ENCODE data around the gene GAA. TPM values are rescaled to one million over a fixed set of nuclear protein-coding genes. Genes with fewer than 3 reads are reported as not detected.
"Not testable (repeated sequence)": the region's sequence is repeated elsewhere in the genome, so short reads cannot be mapped to it uniquely, and the experiment has no call there.

Gene GAA
- total RNA-seq, 1 donor from 2014 or later = 91.6 TPM

- intact Hi-C loops (cut with DNase I) = no loop called here
- no peaks in the 10 kb centered on the region for H3K27me3 ChIP-seq
- no peak overlapping the region for H3K27ac ChIP-seq
- H3K4me1 ChIP-seq = peaks cover 0 to 3% of the 10 kb centered on the region in 2 donors
- H3K36me3 ChIP-seq = no peaks in the 10 kb centered on the region
- no peaks in the 10 kb centered on the region for H3K9me3 ChIP-seq
- TF ChIP-seq, protein P1, sequence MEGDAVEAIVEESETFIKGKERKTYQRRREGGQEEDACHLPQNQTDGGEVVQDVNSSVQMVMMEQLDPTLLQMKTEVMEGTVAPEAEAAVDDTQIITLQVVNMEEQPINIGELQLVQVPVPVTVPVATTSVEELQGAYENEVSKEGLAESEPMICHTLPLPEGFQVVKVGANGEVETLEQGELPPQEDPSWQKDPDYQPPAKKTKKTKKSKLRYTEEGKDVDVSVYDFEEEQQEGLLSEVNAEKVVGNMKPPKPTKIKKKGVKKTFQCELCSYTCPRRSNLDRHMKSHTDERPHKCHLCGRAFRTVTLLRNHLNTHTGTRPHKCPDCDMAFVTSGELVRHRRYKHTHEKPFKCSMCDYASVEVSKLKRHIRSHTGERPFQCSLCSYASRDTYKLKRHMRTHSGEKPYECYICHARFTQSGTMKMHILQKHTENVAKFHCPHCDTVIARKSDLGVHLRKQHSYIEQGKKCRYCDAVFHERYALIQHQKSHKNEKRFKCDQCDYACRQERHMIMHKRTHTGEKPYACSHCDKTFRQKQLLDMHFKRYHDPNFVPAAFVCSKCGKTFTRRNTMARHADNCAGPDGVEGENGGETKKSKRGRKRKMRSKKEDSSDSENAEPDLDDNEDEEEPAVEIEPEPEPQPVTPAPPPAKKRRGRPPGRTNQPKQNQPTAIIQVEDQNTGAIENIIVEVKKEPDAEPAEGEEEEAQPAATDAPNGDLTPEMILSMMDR (IDR thresholded peaks at IDR 0.05) = no peak
- no peak for DNase-seq (ENCODE audit: low spot score in 2 of 2)
- no peak overlapping the region for H3K4me3 ChIP-seq
These were observed 15.3 kb upstream of the GAA start for GRCh38 chr17:80086081-80086480.

- intact Hi-C loops (cut with DNase I) = no loop called here
- H3K27ac ChIP-seq = no peak overlapping the region
- no peaks in the 10 kb centered on the region for H3K36me3 ChIP-seq
- no peak for DNase-seq (ENCODE audit: low spot score in 2 of 2)
- TF ChIP-seq, protein P1 (IDR thresholded peaks at IDR 0.05) = no peak
- no peaks in the 10 kb centered on the region for H3K27me3 ChIP-seq
- H3K4me3 ChIP-seq = no peak overlapping the region
- no peaks in the 10 kb centered on the region for H3K9me3 ChIP-seq
- H3K4me1 ChIP-seq = peaks cover 0 to 3% of the 10 kb centered on the region in 2 donors
These were observed 14.8 kb upstream of the GAA start for GRCh38 chr17:80086616-80087015.

DNA sequence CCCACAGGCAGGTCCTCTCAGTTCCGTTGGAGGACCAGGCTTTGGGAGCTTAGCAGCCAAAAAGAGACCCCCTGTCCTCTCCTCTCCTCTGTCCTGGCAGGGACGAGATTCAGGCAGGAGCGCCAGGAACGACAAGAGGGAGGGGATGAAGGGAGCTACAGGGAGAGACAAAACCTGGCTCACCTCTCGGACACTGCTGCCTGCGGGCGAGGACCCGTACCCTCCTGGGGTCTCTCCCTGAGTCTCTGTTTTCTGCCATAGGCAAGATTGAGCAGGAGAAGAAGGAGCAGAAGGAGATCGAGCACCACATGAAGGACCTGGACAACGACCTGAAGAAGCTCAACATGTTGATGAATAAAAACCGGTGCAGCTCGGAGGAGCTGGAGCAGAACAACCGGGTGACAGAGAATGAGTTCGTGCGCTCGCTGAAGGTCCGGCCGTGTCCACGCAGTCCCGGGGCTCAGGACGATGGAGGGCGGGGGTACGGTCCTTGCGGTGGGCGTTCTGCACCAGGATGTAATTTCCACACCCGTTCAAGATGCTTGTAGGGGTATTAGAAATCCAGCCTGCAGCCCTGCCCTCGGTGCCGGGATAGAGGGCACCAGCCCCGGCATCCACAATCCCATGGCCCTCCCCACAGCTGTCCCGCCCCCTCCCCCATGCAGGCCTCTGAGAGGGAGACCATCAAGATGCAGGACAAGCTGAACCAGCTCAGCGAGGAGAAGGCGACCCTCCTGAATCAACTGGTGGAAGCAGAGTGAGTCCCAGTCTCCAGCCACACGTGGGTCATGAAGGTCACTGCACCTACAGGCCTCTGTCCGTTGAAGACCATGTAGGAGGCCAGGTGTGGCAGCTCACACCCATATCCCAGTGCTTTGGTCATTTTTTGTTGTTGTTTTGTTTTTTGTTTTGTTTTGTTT is 13.8 kb upstream of the GAA start:
- H3K27me3 ChIP-seq = no peaks in the 10 kb centered on the region
- intact Hi-C loops (cut with DNase I) = no loop called here
- TF ChIP-seq, protein P1 (IDR thresholded peaks at IDR 0.05) = no peak
- H3K36me3 ChIP-seq = no peaks in the 10 kb centered on the region
- no peak for DNase-seq (ENCODE audit: low spot score in 2 of 2)
- no peak overlapping the region for H3K4me3 ChIP-seq
- H3K4me1 ChIP-seq = no peaks in the 10 kb centered on the region
- no peak overlapping the region for H3K27ac ChIP-seq
- no peaks in the 10 kb centered on the region for H3K9me3 ChIP-seq

DNA sequence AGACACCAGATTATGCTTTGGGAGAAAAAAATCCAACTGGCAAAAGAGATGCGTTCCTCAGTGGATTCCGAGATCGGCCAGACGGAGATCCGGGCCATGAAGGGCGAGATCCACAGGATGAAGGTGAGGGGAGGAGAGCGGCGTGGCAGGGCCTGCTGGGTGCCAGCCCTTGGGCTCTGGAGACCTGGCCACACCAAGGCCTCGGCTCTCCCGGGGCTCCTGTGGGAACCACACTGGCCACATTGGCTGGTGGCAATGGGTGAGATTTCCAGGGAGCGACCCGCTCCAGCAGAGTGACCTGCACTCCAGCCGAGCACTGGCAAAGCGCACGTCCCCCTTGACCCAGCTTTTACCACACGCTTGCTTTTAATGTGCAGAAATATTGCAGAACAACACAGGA is 11.6 kb upstream of the GAA start:
- Histone ChIP-seq H3K36me3 (no peaks in the 10 kb centered on the region), H3K27ac (no peak overlapping the region), H3K4me1 (no peaks in the 10 kb centered on the region), H3K4me3 (no peak overlapping the region), H3K27me3 (no peaks in the 10 kb centered on the region), H3K9me3 (no peaks in the 10 kb centered on the region)
- TF ChIP-seq, protein P1 (IDR thresholded peaks at IDR 0.05) = no peak
- DNase-seq (ENCODE audit: low spot score in 2 of 2) = no peak
- intact Hi-C loops (cut with DNase I) = no loop called here

GRCh38 chr17:80090164-80090563 is 11.2 kb upstream of the GAA start:
- intact Hi-C loops (cut with DNase I) = not testable (repeated sequence)

DNA sequence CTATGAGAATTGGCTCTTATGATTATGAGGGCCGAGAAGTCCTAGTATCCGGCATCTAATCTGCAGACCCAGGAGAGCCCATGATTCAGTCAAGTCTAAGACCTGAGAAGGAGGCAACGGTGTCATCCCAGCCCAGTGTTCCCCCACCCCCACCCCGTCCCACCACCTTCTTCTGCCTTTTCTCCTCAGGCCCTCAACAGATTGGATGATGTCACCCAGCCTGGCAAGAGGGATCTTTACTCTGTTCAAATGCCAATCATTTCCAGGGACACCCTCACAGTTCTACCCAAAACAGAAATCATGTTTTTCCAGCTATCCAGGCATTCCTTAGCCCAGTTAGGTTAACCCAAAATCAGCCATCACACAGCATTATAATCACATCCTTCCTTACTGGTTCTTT is 10.0 kb upstream of the GAA start:
- TF ChIP-seq, protein P1 (IDR thresholded peaks at IDR 0.05) = no peak
- Histone ChIP-seq H3K4me3 (no peak overlapping the region), H3K27ac (no peak overlapping the region), H3K4me1 (no peaks in the 10 kb centered on the region), H3K36me3 (no peaks in the 10 kb centered on the region), H3K9me3 (no peaks in the 10 kb centered on the region), H3K27me3 (no peaks in the 10 kb centered on the region)
- intact Hi-C loops (cut with DNase I) = no loop called here
- DNase-seq (ENCODE audit: low spot score in 2 of 2) = no peak

More at GRCh38 chr17:80090164-80090563, 11.2 kb upstream of the GAA start:
- not testable (repeated sequence) for H3K4me3 ChIP-seq; DNase-seq (ENCODE audit: low spot score in 2 of 2); H3K27ac ChIP-seq; H3K36me3 ChIP-seq; H3K27me3 ChIP-seq; H3K4me1 ChIP-seq; H3K9me3 ChIP-seq
